CD4-positive, alpha-beta T cell treated with Interleukin-4 for 1 hour (primary cell): ENCODE results near the gene SAMMSON.

ENCODE experiments used
- DNase-seq, 2 donors: peaks; one replicate each; pipeline ENCODE4 v3.0.0-alpha.2; 2020 to 2022

SAMMSON gene

GRCh38 chr3:69999140-70000027, at the start of gene SAMMSON:
Gene SAMMSON, plus strand, starts transcription at chr3:69999733.
- DNase-seq: no peak

- no peak for DNase-seq
These were observed 47.9 kb upstream of the SAMMSON start for GRCh38 chr3:69951616-69952015.

- DNase-seq: no peak
These were observed 40.0 kb upstream of the SAMMSON start for GRCh38 chr3:69959581-69959980.

GRCh38 chr3:69961706-69962439, 37.7 kb upstream of the SAMMSON start:
- no peak for DNase-seq

GRCh38 chr3:69963643-69964042, 35.9 kb upstream of the SAMMSON start:
- DNase-seq: no peak

- no peak for DNase-seq
These were observed 32.4 kb upstream of the SAMMSON start for GRCh38 chr3:69967156-69967555.

GRCh38 chr3:69970827-69971226, 28.7 kb upstream of the SAMMSON start:
- DNase-seq: no peak

- no peak for DNase-seq
These were observed 26.9 kb upstream of the SAMMSON start for GRCh38 chr3:69972672-69973071.

GRCh38 chr3:69976021-69976420, 23.5 kb upstream of the SAMMSON start:
- no peak for DNase-seq

- DNase-seq: no peak
These were observed 15.8 kb upstream of the SAMMSON start for GRCh38 chr3:69983546-69984265.

GRCh38 chr3:69985266-69985665, 14.3 kb upstream of the SAMMSON start:
- no peak for DNase-seq

GRCh38 chr3:69986419-69986818, 13.1 kb upstream of the SAMMSON start:
- no peak for DNase-seq

- DNase-seq: no peak
These were observed 11.7 kb upstream of the SAMMSON start for GRCh38 chr3:69987833-69988232.

- DNase-seq: no peak
These were observed 5.8 kb upstream of the SAMMSON start for GRCh38 chr3:69993757-69994156.

- DNase-seq: no peak
These were observed 4.6 kb upstream of the SAMMSON start for GRCh38 chr3:69994919-69995318.

GRCh38 chr3:69997631-69998307, 1.8 kb upstream of the SAMMSON start:
- DNase-seq: no peak

GRCh38 chr3:69998759-69999139, 784 bp upstream of the SAMMSON start:
- DNase-seq: no peak

- no peak for DNase-seq
These were observed 486 bp downstream of the SAMMSON start for GRCh38 chr3:70000028-70000410.

GRCh38 chr3:70000563-70001081, 1.1 kb downstream of the SAMMSON start:
- DNase-seq: no peak

- no peak for DNase-seq
These were observed 3.6 kb downstream of the SAMMSON start for GRCh38 chr3:70003119-70003518.

- DNase-seq: no peak
These were observed 6.6 kb downstream of the SAMMSON start for GRCh38 chr3:70006089-70006488.

- no peak for DNase-seq
These were observed 10.8 kb downstream of the SAMMSON start for GRCh38 chr3:70010346-70010745.

- DNase-seq: no peak
These were observed 12.0 kb downstream of the SAMMSON start for GRCh38 chr3:70011582-70011981.
